Body of pancreas (tissue), 4 donors: Measurements from ENCODE around the gene CDV3. TPM values are rescaled to one million over a fixed set of nuclear protein-coding genes. Genes with fewer than 3 reads are reported as not detected.

Source experiments
- ATAC-seq: fragments of 150-250 bp; one replicate; pipeline ENCODE4 v1.9.1; 2016
- DNase-seq, 4 donors: peaks; one replicate each; pipeline ENCODE4 v3.0.0-alpha.2; 2019
- H3K27ac ChIP-seq, 4 donors: fragments of 200-600 bp; sonication (generic); 1 replicate in 3 of 4; 2 replicates in 1 of 4; pipeline versions ENCODE4 v1.5.1 to v1.6.1; 2016 to 2019; ENCODE audit warnings: mild to moderate bottlenecking in 1 of 4, mixed read lengths in 1 of 4, moderate library complexity in 1 of 4
- H3K27me3 ChIP-seq, 2 donors: fragments of 200-600 bp; sonication (generic); one replicate each; pipeline ENCODE4 v1.6.0; 2016; ENCODE audit warnings: mild to moderate bottlenecking in 1 of 2
- H3K36me3 ChIP-seq, 2 donors: fragments of 200-600 bp; sonication (generic); replicated peaks in 1 of 2; 2 replicates each; pipeline ENCODE4 v1.5.1; 2016; ENCODE audit warnings: low read depth in 2 of 2; ENCODE audit not compliant: insufficient read depth in 1 of 2
- H3K4me1 ChIP-seq: fragments of 200-600 bp; sonication (generic); one replicate; pipeline ENCODE4 v1.6.0; 2016
- H3K4me3 ChIP-seq, 2 donors: fragments of 200-600 bp; sonication (generic); 1 replicate in 1 of 2; 2 replicates in 1 of 2; pipeline ENCODE4 v1.5.1; 2016 to 2019
- H3K9me3 ChIP-seq, 3 donors: fragments of 200-600 bp; sonication (generic); 1 replicate in 2 of 3; 2 replicates in 1 of 3; pipeline ENCODE4 v1.5.1; 2016
- CTCF ChIP-seq, 7 experiments: fragments of 450-650 bp in 4 of 7; fragments of 200-600 bp in 3 of 7; sonication (generic) in 3 of 7; IDR thresholded peaks; one replicate each; pipeline ENCODE4 v1.5.1; 2016 to 2019; ENCODE audit warnings: antibody characterized with exemption in 7 of 7
- POLR2A ChIP-seq, 3 donors: fragments of 450-650 bp; IDR thresholded peaks; one replicate each; pipeline ENCODE4 v1.6.1; 2016; ENCODE audit warnings: antibody characterized with exemption in 3 of 3, mild to moderate bottlenecking in 2 of 3
- WGBS, 2 donors: methylation state at CpG; one replicate each; pipeline ENCODE4 v1.1.5; 2017; 5-methylcytosine and 5-hydroxymethylcytosine counted together
- intact Hi-C: fragments of 100-400 bp; cut with DNase I; formaldehyde crosslinking; loops from one replicate; pipeline ENCODE4 v1.15.1; 2023
- small RNA-seq: library from RNA; depleted of rRNA; stranded (forward); fragments of <200 nt; gene quantifications from one replicate; pipeline ENCODE3, GENCODE V24; 2016
- total RNA-seq, 2 donors: library from RNA; depleted of rRNA; stranded (reverse); fragments of >200 nt; gene quantifications; one replicate each; pipeline ENCODE4 v1.1.0, GENCODE V29; 2016

CDV3 gene
- total RNA-seq, 2 donors from 2014 or later = 67.6 to 70.3 TPM

DNA sequence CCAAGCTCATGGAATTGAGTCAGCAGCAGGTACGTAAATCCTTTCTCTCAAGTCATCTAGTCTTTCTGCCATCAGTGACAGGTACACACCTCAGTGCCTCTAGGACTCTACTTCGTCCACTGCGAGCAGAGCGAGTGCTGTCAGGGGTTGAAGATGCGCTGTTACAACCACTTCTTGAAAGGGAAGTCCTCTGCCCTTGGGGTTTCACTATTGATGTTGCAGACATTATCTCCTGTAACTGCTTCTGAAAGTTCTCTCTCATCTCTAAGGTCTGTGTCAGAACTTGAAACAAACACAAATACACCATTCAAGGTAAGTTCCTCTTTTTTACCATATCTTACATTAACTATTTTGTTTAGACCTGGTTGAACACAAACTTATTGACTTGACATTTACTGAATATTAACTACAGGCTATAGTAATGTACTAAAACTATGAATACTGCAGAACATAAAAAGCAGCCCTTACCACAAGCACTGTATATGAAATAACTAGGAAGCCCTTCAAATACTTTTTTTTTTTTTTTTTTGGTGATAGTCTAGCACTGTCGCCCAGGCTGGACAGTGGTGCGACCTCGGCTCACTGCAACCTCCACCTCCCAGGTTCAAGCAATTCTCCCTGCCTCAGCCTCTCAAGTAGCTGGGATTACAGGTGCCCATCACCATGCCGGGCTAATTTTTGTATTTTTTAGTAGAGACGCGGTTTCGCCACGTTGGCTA, 46.7 kb downstream of the CDV3 start:
- Histone ChIP-seq H3K9me3 (no peaks in the 10 kb centered on the region), H3K4me3 (no peak overlapping the region), H3K27me3 (no peaks in the 10 kb centered on the region), H3K36me3 (peaks cover 0 to 20% of the 10 kb centered on the region in 2 donors), H3K4me1 (no peaks in the 10 kb centered on the region), H3K27ac (no peak overlapping the region)
- no peak for ATAC-seq
- intact Hi-C loops = no loop called here
- TF ChIP-seq POLR2A (IDR thresholded peaks at IDR 0.05) = no peak
- no peak for DNase-seq
- WGBS, 2 donors = 96 to 97% methylated on average over 13 of the region's 13 CpGs

DNA sequence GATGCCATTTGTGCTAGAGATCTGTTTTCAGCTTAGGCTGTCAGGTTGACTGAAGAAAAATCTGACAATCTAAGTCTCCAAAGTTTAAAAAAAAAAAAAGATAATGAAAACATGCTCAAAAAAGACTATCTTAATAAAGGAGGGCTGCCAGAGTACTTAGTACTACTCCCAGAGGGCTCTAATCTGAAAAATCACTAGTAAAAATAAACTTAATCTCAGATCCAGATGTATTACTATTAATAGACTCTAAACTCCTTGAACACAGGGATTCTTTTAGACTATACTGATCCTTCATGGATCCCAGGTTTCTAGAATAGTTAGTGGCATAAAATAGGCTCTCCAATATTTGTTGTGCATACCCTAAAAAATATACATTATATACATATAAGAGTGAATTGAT, 54.3 kb downstream of the CDV3 start:
- Histone ChIP-seq H3K4me1 (no peaks in the 10 kb centered on the region), H3K36me3 (peaks cover 0 to 10% of the 10 kb centered on the region in 2 donors), H3K4me3 (no peak overlapping the region), H3K27ac (no peak overlapping the region), H3K27me3 (no peaks in the 10 kb centered on the region), H3K9me3 (no peaks in the 10 kb centered on the region)
- ATAC-seq (no peak), DNase-seq (no peak)
- TF ChIP-seq POLR2A (IDR thresholded peaks at IDR 0.05) (no peak), CTCF (IDR thresholded peaks at IDR 0.05) (no peak)
- intact Hi-C loops = no loop called here

DNA sequence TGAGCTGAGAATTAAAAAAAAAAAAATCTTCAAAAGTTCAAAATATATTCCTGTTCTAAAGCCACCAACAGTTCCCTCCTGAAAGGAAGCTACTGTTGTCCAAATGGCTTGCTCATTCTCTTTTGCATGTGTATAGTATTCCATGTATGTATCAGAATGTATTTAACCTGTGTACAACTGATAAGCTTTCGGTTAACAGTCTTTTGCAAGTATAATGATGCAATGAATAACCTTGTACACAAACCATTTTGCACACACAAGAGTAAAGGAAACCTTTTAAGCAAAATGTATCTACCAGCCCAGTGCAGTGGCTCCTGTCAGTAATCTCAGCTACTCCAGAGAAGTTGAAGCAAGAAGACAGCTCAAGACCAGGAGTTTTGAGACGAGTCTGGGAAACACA, 55.7 kb downstream of the CDV3 start:
- Histone ChIP-seq H3K27me3 (no peaks in the 10 kb centered on the region), H3K4me3 (no peak overlapping the region), H3K9me3 (no peaks in the 10 kb centered on the region), H3K36me3 (peaks cover 0 to 2% of the 10 kb centered on the region in 2 donors), H3K27ac (no peak overlapping the region), H3K4me1 (no peaks in the 10 kb centered on the region)
- ATAC-seq (no peak), DNase-seq (no peak)
- WGBS, 2 donors = 68 to 72% methylated on average over 2 of the region's 2 CpGs
- TF ChIP-seq POLR2A (IDR thresholded peaks at IDR 0.05) = no peak
- intact Hi-C loops = no loop called here

GRCh38 chr3:133633439-133633838, 60.0 kb downstream of the CDV3 start:
- H3K27me3 ChIP-seq = no peaks in the 10 kb centered on the region
- no peak for DNase-seq
- intact Hi-C loops = no loop called here
- H3K27ac ChIP-seq = no peak overlapping the region
- peaks cover 0 to 9% of the 10 kb centered on the region in 2 donors for H3K36me3 ChIP-seq
- H3K4me1 ChIP-seq = no peaks in the 10 kb centered on the region
- no peaks in the 10 kb centered on the region for H3K9me3 ChIP-seq
- 58 to 67% methylated on average over 4 of the region's 4 CpGs for WGBS, 2 donors
- H3K4me3 ChIP-seq = no peak overlapping the region
- no peak for ATAC-seq
- TF ChIP-seq POLR2A (IDR thresholded peaks at IDR 0.05) = no peak
- no peak for TF ChIP-seq CTCF (IDR thresholded peaks at IDR 0.05)

Small RNA genes lying within 50 kb of the gene (small RNA-seq; reads per million reads assigned to genes)
- gene AC022296.2 (not detected), gene RF00438 (not detected)

Other genes starting within 250 kb of the CDV3 start
- not detected for gene BFSP2, start 173.6 kb upstream of the CDV3 start, total RNA-seq
- 10 to 100 TPM; 22.6 to 34.3 TPM for gene TOPBP1, start 88.3 kb downstream of the CDV3 start, total RNA-seq
- 1 to 10 TPM in 1 of 2 donors, under 1 TPM in 1; 0.26 to 7.9 TPM for gene TF, start 172.7 kb downstream of the CDV3 start, total RNA-seq
- gene SRPRB, start 232.1 kb downstream of the CDV3 start, total RNA-seq = 10 to 100 TPM; 28.3 to 39.4 TPM